NCI-H1694 treated with DMSO at 0.1 percent for 48 hours (cell line): ENCODE results near the gene RTN1.

Experiments
- DNase-seq: peaks from one replicate; lab custom pipeline; 2025; lab: John Stamatoyannopoulos, UW

Gene RTN1

GRCh38 chr14:59850458-59850857, 20.1 kb downstream of the RTN1 start:
- DNase-seq: no peak

GRCh38 chr14:59849411-59850130, 21.0 kb downstream of the RTN1 start:
- no peak for DNase-seq

GRCh38 chr14:59848671-59849070, 21.9 kb downstream of the RTN1 start:
- DNase-seq: no peak

- no peak for DNase-seq
Observed at GRCh38 chr14:59847711-59848110, 22.9 kb downstream of the RTN1 start.

- DNase-seq: no peak
Observed at GRCh38 chr14:59846595-59846994, 24.0 kb downstream of the RTN1 start.

- no peak for DNase-seq
Observed at GRCh38 chr14:59845245-59845644, 25.3 kb downstream of the RTN1 start.

- no peak for DNase-seq
Observed at GRCh38 chr14:59844186-59844812, 26.3 kb downstream of the RTN1 start.

- DNase-seq: no peak
Observed at GRCh38 chr14:59836116-59836515, 34.5 kb downstream of the RTN1 start.

GRCh38 chr14:59832653-59833294, 37.8 kb downstream of the RTN1 start:
- DNase-seq: no peak

GRCh38 chr14:59831121-59831730, 39.4 kb downstream of the RTN1 start:
- DNase-seq: no peak

- no peak for DNase-seq
Observed at GRCh38 chr14:59830338-59830734, 40.2 kb downstream of the RTN1 start.

- DNase-seq: no peak
Observed at GRCh38 chr14:59829469-59830337, 40.9 kb downstream of the RTN1 start.

GRCh38 chr14:59828276-59828675, 42.3 kb downstream of the RTN1 start:
- DNase-seq: no peak

GRCh38 chr14:59827401-59827800, 43.2 kb downstream of the RTN1 start:
- no peak for DNase-seq

GRCh38 chr14:59826150-59826549, 44.4 kb downstream of the RTN1 start:
- DNase-seq: no peak

- no peak for DNase-seq
Observed at GRCh38 chr14:59823179-59823578, 47.4 kb downstream of the RTN1 start.

- no peak for DNase-seq
Observed at GRCh38 chr14:59819446-59820088, 51.0 kb downstream of the RTN1 start.

GRCh38 chr14:59816941-59817340, 53.6 kb downstream of the RTN1 start:
- no peak for DNase-seq

- DNase-seq: no peak
Observed at GRCh38 chr14:59814988-59815387, 55.6 kb downstream of the RTN1 start.

GRCh38 chr14:59811815-59812214, 58.8 kb downstream of the RTN1 start:
- no peak for DNase-seq

- DNase-seq: no peak
Observed at GRCh38 chr14:59811073-59811472, 59.5 kb downstream of the RTN1 start.
